ENCODE data around the gene C6orf132. TPM values are rescaled to one million over a fixed set of nuclear protein-coding genes. Genes with fewer than 3 reads are reported as not detected.

C6orf132 gene
- total RNA-seq, 1 experiment from 2014 or later = 1.6 TPM

- in situ Hi-C loops (cut with HindIII; ENCODE audit: low pct_unique_long_range_greater_than_20kb, low sequenced_read_pairs) = no loop called here
- DNase-seq (ENCODE audit: low read depth) = no peak
Measured at GRCh38 chr6:42053601-42054000, 88.8 kb downstream of the C6orf132 start.

- DNase-seq (ENCODE audit: low read depth) = no peak
- in situ Hi-C loops (cut with HindIII; ENCODE audit: low pct_unique_long_range_greater_than_20kb, low sequenced_read_pairs) = no loop called here
Measured at GRCh38 chr6:42051268-42051653, 91.2 kb downstream of the C6orf132 start.

Other genes with a start within 250 kb of the C6orf132 start
- 1.6 and 3.1 TPM in 2 replicates for gene USP49, start 247.2 kb downstream of the C6orf132 start, total RNA-seq (2014; rRNA removed; shearing (Covaris generic); ENCODE audit: low replicate concordance)
- 24.5 and 37.1 TPM in 2 replicates for gene MED20, start 221.5 kb downstream of the C6orf132 start, total RNA-seq (2014; rRNA removed; shearing (Covaris generic); ENCODE audit: low replicate concordance)
- 139 and 161 TPM in 2 replicates for gene BYSL, start 221.1 kb downstream of the C6orf132 start, total RNA-seq (2014; rRNA removed; shearing (Covaris generic); ENCODE audit: low replicate concordance)
- gene CCND3, start 200.8 kb downstream of the C6orf132 start, total RNA-seq (2014; rRNA removed; shearing (Covaris generic); ENCODE audit: low replicate concordance) = 209 and 278 TPM in 2 replicates
- gene TAF8, start 92.1 kb downstream of the C6orf132 start, total RNA-seq (2014; rRNA removed; shearing (Covaris generic); ENCODE audit: low replicate concordance) = 20.3 and 28.0 TPM in 2 replicates
- not detected in 2 replicates for gene GUCA1A, start 30.7 kb upstream of the C6orf132 start, total RNA-seq (2014; rRNA removed; shearing (Covaris generic); ENCODE audit: low replicate concordance)
- not detected in 2 replicates for gene GUCA1B, start 52.3 kb upstream of the C6orf132 start, total RNA-seq (2014; rRNA removed; shearing (Covaris generic); ENCODE audit: low replicate concordance)
- gene MRPS10, start 75.2 kb upstream of the C6orf132 start, total RNA-seq (2014; rRNA removed; shearing (Covaris generic); ENCODE audit: low replicate concordance) = 109 and 126 TPM in 2 replicates